HEK293 (cell line): ENCODE measurements around the gene KRT81.

Experiments used
- CTCF ChIA-PET: fragments of 350-600 bp; formaldehyde crosslinking; extraction: SDS; loops from one replicate; lab custom pipeline; 2021; ENCODE audit warnings: antibody characterized with exemption; lab: Yijun Ruan, JAX
- POLR2A ChIA-PET: fragments of 300-600 bp; formaldehyde crosslinking; extraction: SDS; loops from one replicate; lab custom pipeline; 2020; ENCODE audit warnings: antibody characterized with exemption, inconsistent platforms; lab: Yijun Ruan, JAX
- H3K27ac ChIP-seq: fragments of 200-500 bp; sonication (Bioruptor generic); 2 replicates; pipeline ENCODE4 v1.5.1; 2014; ENCODE audit warnings: low read depth, low read length, control low read depth, inconsistent platforms; ENCODE audit errors: extremely low read depth
- H3K36me3 ChIP-seq, 2 experiments: fragments of 200-500 bp in 1 of 2; sonication (Bioruptor generic) in 1 of 2; 1 replicate in 1 of 2; 2 replicates in 1 of 2; pipeline ENCODE4 v1.5.1; 2014 to 2017; ENCODE audit warnings: inconsistent platforms in 2 of 2, low read length in 2 of 2; ENCODE audit not compliant: control insufficient read depth in 2 of 2, insufficient read depth in 1 of 2
- H3K4me1 ChIP-seq: fragments of 200-500 bp; sonication (Bioruptor generic); 2 replicates; pipeline ENCODE4 v1.5.1; 2014; ENCODE audit warnings: mild to moderate bottlenecking, low read length, inconsistent platforms; ENCODE audit not compliant: control insufficient read depth, insufficient read depth
- H3K4me3 ChIP-seq: 2 replicates; pipeline ENCODE4 v1.5.1; 2011; ENCODE audit warnings: low read depth, mild to moderate bottlenecking, control low read depth, low read length, moderate library complexity
- H3K9me3 ChIP-seq: fragments of 200-500 bp; sonication (Bioruptor generic); 2 replicates; pipeline ENCODE4 v1.5.1; 2014; ENCODE audit warnings: low read depth, low read length, inconsistent platforms; ENCODE audit not compliant: control insufficient read depth, insufficient read depth
- GLIS2 ChIP-seq: fragments of 450-650 bp; formaldehyde crosslinking; IDR thresholded peaks from 2 replicates; pipeline ENCODE4 v1.5.1; 2016; ENCODE audit warnings: missing biosample characterization, missing genetic modification characterization
- KLF16 ChIP-seq: fragments of 450-650 bp; formaldehyde crosslinking; IDR thresholded peaks from 2 replicates; pipeline ENCODE4 v1.5.1; 2017; ENCODE audit warnings: missing biosample characterization, missing genetic modification characterization
- KLF17 ChIP-seq: fragments of 450-650 bp; formaldehyde crosslinking; IDR thresholded peaks from 2 replicates; pipeline ENCODE4 v1.5.1; 2016; ENCODE audit warnings: missing biosample characterization, missing genetic modification characterization
- KLF7 ChIP-seq: fragments of 450-650 bp; formaldehyde crosslinking; IDR thresholded peaks from 2 replicates; pipeline ENCODE4 v1.5.1; 2016; ENCODE audit warnings: missing biosample characterization, missing genetic modification characterization, borderline replicate concordance
- OVOL3 ChIP-seq: fragments of 450-650 bp; formaldehyde crosslinking; IDR thresholded peaks from 2 replicates; pipeline ENCODE4 v1.5.1; 2016; ENCODE audit warnings: missing biosample characterization, missing genetic modification characterization
- RBAK ChIP-seq: fragments of 450-650 bp; formaldehyde crosslinking; IDR thresholded peaks from 2 replicates; pipeline ENCODE4 v1.5.1; 2016; ENCODE audit warnings: missing biosample characterization, missing genetic modification characterization
- ZBTB1 ChIP-seq: fragments of 450-650 bp; formaldehyde crosslinking; IDR thresholded peaks from 2 replicates; pipeline ENCODE4 v1.5.1; 2016; ENCODE audit warnings: missing biosample characterization, missing genetic modification characterization
- ZNF10 ChIP-seq: fragments of 450-650 bp; formaldehyde crosslinking; IDR thresholded peaks from 2 replicates; pipeline ENCODE4 v1.5.1; 2017; ENCODE audit warnings: missing biosample characterization, missing genetic modification characterization
- ZNF114 ChIP-seq: fragments of 450-650 bp; formaldehyde crosslinking; IDR thresholded peaks from 2 replicates; pipeline ENCODE4 v1.5.0; 2017; ENCODE audit warnings: missing biosample characterization, missing genetic modification characterization
- ZNF155 ChIP-seq: fragments of 450-650 bp; formaldehyde crosslinking; IDR thresholded peaks from 2 replicates; pipeline ENCODE4 v1.5.1; 2016; ENCODE audit warnings: missing biosample characterization, missing genetic modification characterization
- ZNF2 ChIP-seq: fragments of 450-650 bp; formaldehyde crosslinking; IDR thresholded peaks from 2 replicates; pipeline ENCODE4 v1.5.1; 2016; ENCODE audit warnings: missing biosample characterization, missing genetic modification characterization
- ZNF202 ChIP-seq: fragments of 450-650 bp; formaldehyde crosslinking; IDR thresholded peaks from 2 replicates; pipeline ENCODE4 v1.5.1; 2016; ENCODE audit warnings: missing biosample characterization, missing genetic modification characterization, borderline replicate concordance
- ZNF248 ChIP-seq: fragments of 450-650 bp; formaldehyde crosslinking; IDR thresholded peaks from 2 replicates; pipeline ENCODE4 v1.5.1; 2017; ENCODE audit warnings: missing biosample characterization, missing genetic modification characterization
- ZNF280D ChIP-seq: fragments of 450-650 bp; formaldehyde crosslinking; IDR thresholded peaks from 2 replicates; pipeline ENCODE4 v1.5.1; 2016; ENCODE audit warnings: missing biosample characterization, missing genetic modification characterization
- ZNF341 ChIP-seq: fragments of 450-650 bp; formaldehyde crosslinking; IDR thresholded peaks from 2 replicates; pipeline ENCODE4; 2016; ENCODE audit warnings: low read depth, missing biosample characterization, missing genetic modification characterization
- ZNF513 ChIP-seq: fragments of 450-650 bp; IDR thresholded peaks from 2 replicates; pipeline ENCODE4 v1.5.1; 2018; ENCODE audit warnings: missing biosample characterization, missing genetic modification characterization
- ZNF548 ChIP-seq: fragments of 450-650 bp; formaldehyde crosslinking; IDR thresholded peaks from 2 replicates; pipeline ENCODE4 v1.5.1; 2016; ENCODE audit warnings: missing biosample characterization, missing genetic modification characterization
- ZNF701 ChIP-seq: fragments of 450-650 bp; formaldehyde crosslinking; IDR thresholded peaks from 2 replicates; pipeline ENCODE4 v1.5.1; 2016; ENCODE audit warnings: missing biosample characterization, missing genetic modification characterization
- ZNF76 ChIP-seq: fragments of 450-650 bp; formaldehyde crosslinking; IDR thresholded peaks from 2 replicates; pipeline ENCODE4; 2016; ENCODE audit warnings: low read depth, missing biosample characterization, missing genetic modification characterization, borderline replicate concordance
- ZNF777 ChIP-seq: fragments of 450-650 bp; formaldehyde crosslinking; IDR thresholded peaks from 2 replicates; pipeline ENCODE4 v1.5.1; 2017; ENCODE audit warnings: missing biosample characterization, missing genetic modification characterization, borderline replicate concordance
- ZNF785 ChIP-seq: fragments of 450-650 bp; formaldehyde crosslinking; IDR thresholded peaks from 2 replicates; pipeline ENCODE4 v1.5.1; 2016; ENCODE audit warnings: missing biosample characterization, missing genetic modification characterization
- ZNF791 ChIP-seq: fragments of 450-650 bp; formaldehyde crosslinking; IDR thresholded peaks from 2 replicates; pipeline ENCODE4 v1.5.1; 2016; ENCODE audit warnings: missing biosample characterization, missing genetic modification characterization
- ZSCAN4 ChIP-seq: fragments of 450-650 bp; formaldehyde crosslinking; IDR thresholded peaks from 2 replicates; pipeline ENCODE4 v1.5.1; 2017; ENCODE audit warnings: missing biosample characterization, missing genetic modification characterization

Gene KRT81

GRCh38 chr12:52285851-52286530, 5.3 kb downstream of the KRT81 start:
- no peaks in the 10 kb centered on the region for H3K4me1 ChIP-seq
- no peaks in the 10 kb centered on the region for H3K36me3 ChIP-seq
- POLR2A ChIA-PET = no interaction called here
- TF ChIP-seq KLF7 (tag by site-specific recombination) (no peak), ZNF2 (tag by site-specific recombination) (no peak), ZNF114 (no peak), ZSCAN4 (tag by site-specific recombination) (no peak), ZNF10 (tag by site-specific recombination) (no peak), RBAK (tag by site-specific recombination) (no peak), ZNF76 (tag by site-specific recombination) (no peak), ZNF548 (tag by site-specific recombination) (no peak), ZBTB1 (tag by site-specific recombination) (no peak), ZNF513 (tag by site-specific recombination) (no peak), ZNF155 (tag by site-specific recombination) (no peak), ZNF785 (tag by site-specific recombination) (no peak), KLF16 (no peak), KLF17 (no peak), ZNF777 (tag by site-specific recombination) (no peak), ZNF248 (tag by site-specific recombination) (no peak)
- CTCF ChIA-PET = interaction anchor here (0.6 to 3.3 kb wide), 13 partner anchors 8 to 720 kb away, joined by 3 to 12 read pairs (median 4); partner anchors contain the start of gene EIF4B
- no peak overlapping the region for H3K4me3 ChIP-seq
- H3K9me3 ChIP-seq = no peaks in the 10 kb centered on the region
- no peak overlapping the region for H3K27ac ChIP-seq

GRCh38 chr12:52285172-52285745, 6.1 kb downstream of the KRT81 start:
- CTCF ChIA-PET = interaction anchor here (0.6 to 3.3 kb wide), 10 partner anchors 10 to 130 kb away, joined by 3 to 12 read pairs (median 4); no protein-coding TSS in a partner anchor
- POLR2A ChIA-PET = no interaction called here
- Histone ChIP-seq H3K4me1 (no peaks in the 10 kb centered on the region), H3K9me3 (no peaks in the 10 kb centered on the region), H3K36me3 (no peaks in the 10 kb centered on the region), H3K4me3 (no peak overlapping the region)
- no peak for TF ChIP-seq OVOL3 (tag by site-specific recombination)
- no peak for TF ChIP-seq GLIS2 (tag by site-specific recombination)
- TF ChIP-seq ZNF280D (tag by site-specific recombination) = no peak
- no peak for TF ChIP-seq ZNF791
- no peak for TF ChIP-seq ZNF701 (tag by site-specific recombination)
- TF ChIP-seq ZNF341 (tag by site-specific recombination) = no peak
- TF ChIP-seq ZNF202 = no peak
- TF ChIP-seq, all 188 proteins: peak for 0
- H3K27ac ChIP-seq = no peak overlapping the region
